Measurements from ENCODE around the gene NANOS2. TPM values are rescaled to one million over a fixed set of nuclear protein-coding genes. Genes with fewer than 3 reads are reported as not detected.

The NANOS2 gene
- total RNA-seq, 1 donor = not detected

DNA sequence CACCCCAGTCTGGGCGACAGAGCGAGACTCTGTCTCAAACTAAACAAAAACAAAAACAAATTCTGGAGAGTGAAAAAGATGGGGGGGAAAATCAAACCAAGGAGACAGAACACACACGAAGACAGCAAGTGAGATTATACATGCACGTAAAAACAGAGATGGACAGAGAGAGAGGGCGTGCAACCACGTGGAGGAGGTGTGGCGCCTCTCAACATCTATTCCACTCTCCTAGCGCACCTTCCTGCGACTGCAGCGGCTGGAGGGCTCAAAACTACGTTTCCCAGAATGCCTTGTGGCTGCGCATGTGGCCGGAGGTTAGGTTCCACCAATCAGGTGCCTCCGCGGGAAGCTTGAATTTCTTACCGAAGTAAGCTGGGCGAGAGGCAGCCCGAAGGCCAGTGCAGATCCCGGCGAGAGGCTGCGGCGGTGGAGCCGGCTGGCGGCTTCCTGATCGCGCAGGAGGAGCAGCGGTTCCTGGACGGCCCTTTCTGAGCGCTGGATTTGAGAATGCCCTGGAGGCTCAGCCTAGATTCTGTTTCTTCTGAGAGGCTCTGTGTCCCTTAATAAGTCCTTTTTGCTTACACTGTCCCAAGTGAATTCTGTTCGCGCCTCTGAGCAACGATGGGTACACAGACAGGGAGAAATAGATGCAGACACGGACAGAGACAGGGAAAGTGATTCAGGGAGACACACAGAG is 13.1 kb upstream of the NANOS2 start:
- H3K4me1 ChIP-seq (ENCODE audit: insufficient read depth, low read length) = no peaks in the 10 kb centered on the region
- H3K27ac ChIP-seq (ENCODE audit: low read depth, low read length) = no peak overlapping the region
- no peaks in the 10 kb centered on the region for H3K36me3 ChIP-seq (ENCODE audit: insufficient read depth, low read length)
- H3K9me3 ChIP-seq (ENCODE audit: low read depth, low read length) = no peaks in the 10 kb centered on the region
- peak overlapping the region; percentile 21 for H3K4me3 ChIP-seq (ENCODE audit: insufficient read depth, low read length)
- TF ChIP-seq, protein P1, sequence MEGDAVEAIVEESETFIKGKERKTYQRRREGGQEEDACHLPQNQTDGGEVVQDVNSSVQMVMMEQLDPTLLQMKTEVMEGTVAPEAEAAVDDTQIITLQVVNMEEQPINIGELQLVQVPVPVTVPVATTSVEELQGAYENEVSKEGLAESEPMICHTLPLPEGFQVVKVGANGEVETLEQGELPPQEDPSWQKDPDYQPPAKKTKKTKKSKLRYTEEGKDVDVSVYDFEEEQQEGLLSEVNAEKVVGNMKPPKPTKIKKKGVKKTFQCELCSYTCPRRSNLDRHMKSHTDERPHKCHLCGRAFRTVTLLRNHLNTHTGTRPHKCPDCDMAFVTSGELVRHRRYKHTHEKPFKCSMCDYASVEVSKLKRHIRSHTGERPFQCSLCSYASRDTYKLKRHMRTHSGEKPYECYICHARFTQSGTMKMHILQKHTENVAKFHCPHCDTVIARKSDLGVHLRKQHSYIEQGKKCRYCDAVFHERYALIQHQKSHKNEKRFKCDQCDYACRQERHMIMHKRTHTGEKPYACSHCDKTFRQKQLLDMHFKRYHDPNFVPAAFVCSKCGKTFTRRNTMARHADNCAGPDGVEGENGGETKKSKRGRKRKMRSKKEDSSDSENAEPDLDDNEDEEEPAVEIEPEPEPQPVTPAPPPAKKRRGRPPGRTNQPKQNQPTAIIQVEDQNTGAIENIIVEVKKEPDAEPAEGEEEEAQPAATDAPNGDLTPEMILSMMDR (IDR thresholded peaks at IDR 0.05; ENCODE audit: extremely low read depth, low read depth, low read length) = no peak
- peak overlapping the region; percentile 60 for H2AFZ ChIP-seq (ENCODE audit: low read length)
- peak overlapping the region; percentile 52 for H3K4me2 ChIP-seq (ENCODE audit: insufficient read depth, low read length)
- H3K27me3 ChIP-seq (ENCODE audit: insufficient read depth, low read length) = no peaks in the 10 kb centered on the region
- no peaks in the 10 kb centered on the region for H3K79me2 ChIP-seq (ENCODE audit: insufficient read depth, low read length)
- no peaks in the 10 kb centered on the region for H4K20me1 ChIP-seq (ENCODE audit: insufficient read depth, low read length)
- peak; percentile 99 for DNase-seq (ENCODE audit: insufficient read length, low spot score, missing footprints)

DNA sequence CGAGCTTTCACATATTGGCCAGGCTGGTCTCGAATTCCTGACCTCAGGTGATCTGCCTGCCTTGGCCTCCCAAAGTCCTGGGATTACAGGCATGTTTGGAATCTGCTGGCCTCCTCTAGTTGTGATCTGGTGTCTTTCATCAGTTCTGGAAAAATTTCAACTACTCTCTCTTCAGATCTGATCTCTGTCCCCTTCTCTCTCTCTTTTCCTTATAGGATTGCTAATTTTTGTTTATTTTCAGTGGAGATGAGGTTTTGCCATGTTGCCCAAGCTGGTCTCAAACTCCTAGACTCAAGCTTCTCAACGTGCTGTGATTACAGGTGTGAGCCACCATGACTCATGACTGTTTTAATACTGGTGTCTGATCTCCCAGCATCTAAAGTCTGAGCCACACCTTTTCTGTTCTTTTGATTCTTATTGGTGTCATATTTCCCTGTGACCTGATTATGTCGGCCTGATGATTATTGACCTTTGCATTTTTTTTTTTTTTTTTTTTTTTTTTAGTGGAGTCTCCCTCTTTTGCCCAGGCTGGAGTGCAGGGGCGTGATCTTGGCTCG is 10.4 kb upstream of the NANOS2 start:
- H3K27ac ChIP-seq (ENCODE audit: low read depth, low read length) = no peak overlapping the region
- peaks cover 8% of the 10 kb centered on the region for H3K27me3 ChIP-seq (ENCODE audit: insufficient read depth, low read length)
- TF ChIP-seq, protein P1 (IDR thresholded peaks at IDR 0.05; ENCODE audit: extremely low read depth, low read depth, low read length) = no peak
- H3K4me2 ChIP-seq (ENCODE audit: insufficient read depth, low read length) = no peak overlapping the region
- H3K9me3 ChIP-seq (ENCODE audit: low read depth, low read length) = no peaks in the 10 kb centered on the region
- H3K4me3 ChIP-seq (ENCODE audit: insufficient read depth, low read length) = no peak overlapping the region
- no peaks in the 10 kb centered on the region for H3K4me1 ChIP-seq (ENCODE audit: insufficient read depth, low read length)
- H4K20me1 ChIP-seq (ENCODE audit: insufficient read depth, low read length) = no peaks in the 10 kb centered on the region
- no peaks in the 10 kb centered on the region for H3K36me3 ChIP-seq (ENCODE audit: insufficient read depth, low read length)
- no peak for DNase-seq (ENCODE audit: insufficient read length, low spot score, missing footprints)
- no peaks in the 10 kb centered on the region for H3K79me2 ChIP-seq (ENCODE audit: insufficient read depth, low read length)
- H2AFZ ChIP-seq (ENCODE audit: low read length) = no peak overlapping the region

DNA sequence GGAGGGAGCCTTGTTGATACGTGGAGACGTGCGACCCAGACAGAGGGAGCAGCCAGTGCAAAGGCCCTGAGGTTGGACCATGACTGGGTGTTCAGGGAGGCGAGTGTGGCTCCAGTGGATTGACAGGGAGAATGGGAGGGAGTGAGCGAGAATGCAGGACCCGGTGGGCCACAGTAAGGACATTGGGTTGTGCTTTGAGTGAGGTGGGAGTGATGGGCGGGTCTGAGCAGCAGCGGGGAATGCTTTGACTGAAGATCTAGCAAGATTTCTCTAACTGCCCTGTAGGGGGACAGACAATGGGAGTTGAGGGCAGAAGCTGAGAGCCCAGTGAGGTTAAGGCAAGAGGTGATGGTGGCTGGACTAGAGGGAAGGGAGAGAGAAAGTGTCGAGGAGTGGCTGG is 7.7 kb upstream of the NANOS2 start:
- no peak overlapping the region for H2AFZ ChIP-seq (ENCODE audit: low read length)
- DNase-seq (ENCODE audit: insufficient read length, low spot score, missing footprints) = peak; percentile 89
- H3K9me3 ChIP-seq (ENCODE audit: low read depth, low read length) = no peaks in the 10 kb centered on the region
- H4K20me1 ChIP-seq (ENCODE audit: insufficient read depth, low read length) = no peaks in the 10 kb centered on the region
- TF ChIP-seq, protein P1 (IDR thresholded peaks at IDR 0.05; ENCODE audit: extremely low read depth, low read depth, low read length) = peak; percentile 27
- H3K4me3 ChIP-seq (ENCODE audit: insufficient read depth, low read length) = no peak overlapping the region
- no peaks in the 10 kb centered on the region for H3K4me1 ChIP-seq (ENCODE audit: insufficient read depth, low read length)
- no peaks in the 10 kb centered on the region for H3K79me2 ChIP-seq (ENCODE audit: insufficient read depth, low read length)
- H3K36me3 ChIP-seq (ENCODE audit: insufficient read depth, low read length) = no peaks in the 10 kb centered on the region
- H3K4me2 ChIP-seq (ENCODE audit: insufficient read depth, low read length) = no peak overlapping the region
- H3K27ac ChIP-seq (ENCODE audit: low read depth, low read length) = no peak overlapping the region
- H3K27me3 ChIP-seq (ENCODE audit: insufficient read depth, low read length) = peaks cover 22% of the 10 kb centered on the region

DNA sequence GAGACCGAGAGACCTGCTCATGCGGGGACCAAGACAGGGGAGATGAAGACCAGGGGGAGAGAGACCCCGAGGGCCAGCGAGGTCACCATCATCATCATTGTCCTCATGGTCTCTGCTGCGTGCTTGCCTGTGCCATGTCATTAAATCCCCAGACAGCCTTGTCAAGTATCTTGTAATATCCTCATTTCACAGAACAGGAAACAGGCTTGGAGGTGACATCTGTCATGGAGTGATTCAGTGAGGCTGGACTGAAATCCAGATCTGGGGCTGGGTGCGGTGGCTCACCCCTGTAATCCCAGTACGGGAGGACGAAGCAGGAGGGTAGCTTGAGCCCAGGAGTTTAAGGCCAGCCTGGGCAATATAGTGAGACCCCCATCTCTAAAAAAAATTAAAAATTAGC is 5.9 kb upstream of the NANOS2 start:
- Histone ChIP-seq H3K27ac (ENCODE audit: low read depth, low read length) (no peak overlapping the region), H3K79me2 (ENCODE audit: insufficient read depth, low read length) (no peaks in the 10 kb centered on the region), H4K20me1 (ENCODE audit: insufficient read depth, low read length) (no peaks in the 10 kb centered on the region), H3K4me2 (ENCODE audit: insufficient read depth, low read length) (no peak overlapping the region), H2AFZ (ENCODE audit: low read length) (no peak overlapping the region), H3K36me3 (ENCODE audit: insufficient read depth, low read length) (no peaks in the 10 kb centered on the region), H3K4me1 (ENCODE audit: insufficient read depth, low read length) (no peaks in the 10 kb centered on the region), H3K27me3 (ENCODE audit: insufficient read depth, low read length) (peaks cover 22% of the 10 kb centered on the region), H3K4me3 (ENCODE audit: insufficient read depth, low read length) (no peak overlapping the region), H3K9me3 (ENCODE audit: low read depth, low read length) (no peaks in the 10 kb centered on the region)
- peak; percentile 27 for DNase-seq (ENCODE audit: insufficient read length, low spot score, missing footprints)
- TF ChIP-seq, protein P1 (IDR thresholded peaks at IDR 0.05; ENCODE audit: extremely low read depth, low read depth, low read length) = no peak

All from osteoblast (primary cell).